Measurements from ENCODE around the gene ASAP2.

The ASAP2 gene

GRCh38 chr2:9445089-9445488, 238.5 kb downstream of the ASAP2 start:
- DNase-seq = no peak

DNA sequence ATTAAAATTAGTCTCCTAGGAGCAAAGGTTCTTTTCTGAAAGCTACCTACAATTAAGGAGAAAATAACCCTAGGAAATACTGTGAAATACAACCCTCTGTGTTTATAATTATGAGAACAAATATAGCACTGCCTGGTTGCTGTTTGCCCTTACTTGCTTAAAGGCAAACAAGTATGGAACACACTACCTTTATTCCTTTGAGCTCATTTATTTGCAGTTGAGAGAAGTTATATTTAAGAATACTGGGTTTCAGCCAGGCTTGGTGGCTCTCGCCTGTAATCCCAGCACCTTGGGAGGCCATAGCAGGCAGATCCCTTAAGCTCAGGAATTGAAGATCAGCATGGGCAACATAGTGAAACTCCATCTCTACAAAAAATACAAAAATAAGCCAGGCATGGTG, 244.6 kb downstream of the ASAP2 start:
- DNase-seq = no peak
